Liver (tissue), 3 donors: ENCODE results near the gene NKAIN2.

ENCODE experiments used
- CTCF ChIP-seq: fragments of 150-350 bp; IDR thresholded peaks from 2 replicates; pipeline ENCODE4 v1.5.1; 2017; ENCODE audit warnings: improper control_type of control experiment, low read depth, low read length; ENCODE audit not compliant: missing input control
- HNF4G ChIP-seq: IDR thresholded peaks from 2 replicates; pipeline ENCODE4 v1.6.1; 2016; ENCODE audit warnings: antibody characterized with exemption
- JUND ChIP-seq, 2 donors: IDR thresholded peaks; 2 replicates each; pipeline ENCODE4 v1.6.1; 2016; ENCODE audit warnings: antibody characterized with exemption in 2 of 2
- NR2F2 ChIP-seq: IDR thresholded peaks from 2 replicates; pipeline ENCODE4 v1.6.1; 2016; ENCODE audit warnings: antibody characterized with exemption
- RAD21 ChIP-seq, 2 donors: IDR thresholded peaks; 2 replicates each; pipeline ENCODE4 v1.6.1; 2016; ENCODE audit warnings: antibody characterized with exemption in 2 of 2, mild to moderate bottlenecking in 2 of 2
- REST ChIP-seq: IDR thresholded peaks from 2 replicates; pipeline ENCODE4 v1.6.1; 2016; ENCODE audit warnings: antibody characterized with exemption, mild to moderate bottlenecking
- SP1 ChIP-seq: IDR thresholded peaks from 2 replicates; pipeline ENCODE4 v1.6.1; 2018; ENCODE audit warnings: antibody characterized with exemption, mild to moderate bottlenecking
- TAF1 ChIP-seq: conservative IDR thresholded peaks from 2 replicates; pipeline ENCODE4 v1.6.1; 2016; ENCODE audit warnings: antibody characterized with exemption, mild to moderate bottlenecking
- ZBTB33 ChIP-seq: IDR thresholded peaks from 2 replicates; pipeline ENCODE4 v1.6.1; 2016; ENCODE audit warnings: antibody characterized with exemption
- donor health status: healthy.
- donor health status: healthy.

- TF ChIP-seq CTCF (no peak), HNF4G (no peak), TAF1 (no peak), JUND (IDR thresholded peaks at IDR 0.05) (no peak), ZBTB33 (no peak), RAD21 (IDR thresholded peaks at IDR 0.05) (no peak), SP1 (no peak), REST (no peak), NR2F2 (no peak)
Observed at GRCh38 chr6:123810214-123810613, 6.5 kb downstream of the NKAIN2 start.
